ENCODE results near the gene ABCC8. TPM values are rescaled to one million over a fixed set of nuclear protein-coding genes. Genes with fewer than 3 reads are reported as not detected.
A peak's percentile ranks its signal among the peaks of the same experiment; 100 is the strongest.

ABCC8 gene
- total RNA-seq, 1 donor from 2014 or later, result 3.7 TPM

DNA sequence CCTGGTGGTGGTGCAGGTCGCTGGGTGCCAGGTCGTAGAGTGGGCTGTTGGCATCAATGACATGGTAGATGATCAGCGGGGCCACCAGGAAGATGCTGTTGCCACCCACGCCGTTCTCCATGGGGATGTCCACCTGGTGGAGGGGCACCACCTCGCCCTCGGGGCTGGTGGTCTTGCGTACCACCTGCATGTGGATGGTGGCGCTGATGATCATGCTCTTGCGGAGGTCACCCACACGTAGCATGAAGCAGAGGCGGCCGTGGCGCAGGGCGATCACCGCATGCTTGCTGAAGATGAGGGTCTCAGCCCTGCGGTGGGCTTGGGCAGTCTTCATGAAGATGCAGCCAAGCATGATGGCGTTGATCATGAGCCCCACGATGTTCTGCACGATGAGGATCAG lies 89.4 kb downstream of the ABCC8 start:
- peak overlapping the region; percentile 99 for H3K27ac ChIP-seq (ENCODE audit: low read depth, low read length)

DNA sequence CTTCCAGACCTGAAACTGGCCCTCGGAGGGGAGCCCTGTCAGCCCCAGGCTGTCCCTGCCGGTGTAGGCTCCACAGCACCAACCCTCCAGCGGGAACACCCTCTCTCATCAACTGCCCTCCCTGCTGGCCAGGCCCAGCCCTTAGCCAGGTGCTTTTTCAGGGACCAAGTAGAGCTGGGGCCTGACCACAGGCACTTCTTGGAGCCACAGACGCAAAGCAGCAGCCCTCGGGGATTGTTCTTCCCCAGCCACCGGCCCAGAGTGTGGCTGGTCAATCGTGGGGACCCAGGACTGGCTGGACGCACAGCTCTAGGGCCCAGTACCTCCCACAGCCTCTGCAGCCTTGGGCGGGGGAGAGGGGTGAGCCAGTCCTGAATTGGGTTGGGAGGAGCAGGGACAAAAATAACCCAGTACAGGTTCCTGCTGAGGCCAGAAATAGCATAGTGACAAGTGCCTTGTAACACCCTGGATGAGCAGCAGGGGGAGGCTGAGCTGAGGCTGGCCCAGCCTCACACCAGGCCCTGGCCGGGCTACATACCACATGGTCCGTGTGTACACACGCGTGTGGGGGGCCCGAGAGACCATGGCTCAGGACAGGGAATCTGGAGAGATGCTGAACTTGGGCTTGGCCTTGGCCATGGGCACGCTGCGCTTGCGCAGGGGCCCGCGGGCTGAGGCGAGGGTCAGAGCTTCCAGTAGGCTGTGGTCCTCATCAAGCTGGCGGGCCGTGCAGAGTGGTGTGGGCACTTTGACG lies 90.1 kb downstream of the ABCC8 start:
- H3K9ac ChIP-seq (ENCODE audit: low read depth in 1 of 3, low read length in 3 of 3), result peak overlapping the region; percentile 91 to 100 (median 97)
- peak overlapping the region; percentile 99 for H3K27ac ChIP-seq (ENCODE audit: low read depth, low read length)
- peaks cover 44 to 73% (median 59%) of the 10 kb centered on the region in 3 donors for H3K4me1 ChIP-seq (ENCODE audit: control insufficient read depth in 3 of 3, insufficient read depth in 3 of 3, low read length in 3 of 3)
- H3K36me3 ChIP-seq (ENCODE audit: control insufficient read depth in 3 of 3, insufficient read depth in 3 of 3, low read length in 3 of 3), result peaks cover 2 to 20% (median 13%) of the 10 kb centered on the region in 3 donors
- H3K4me3 ChIP-seq (ENCODE audit: low read length in 3 of 3), result peak overlapping the region; percentile 82 to 89 (median 88)
- no peaks in the 10 kb centered on the region for H3K9me3 ChIP-seq (ENCODE audit: control insufficient read depth in 3 of 3, low read length in 3 of 3)
- peaks cover 0 to 13% (median 0%) of the 10 kb centered on the region in 3 donors for H3K27me3 ChIP-seq (ENCODE audit: control insufficient read depth in 3 of 3, insufficient read depth in 3 of 3, low read length in 3 of 3)

More for the DNA sequence above, 89.4 kb downstream of the ABCC8 start:
- H3K9me3 ChIP-seq (ENCODE audit: control insufficient read depth in 3 of 3, low read length in 3 of 3), result no peaks in the 10 kb centered on the region
- peak overlapping the region; percentile 11 to 81 (median 76) for H3K4me3 ChIP-seq (ENCODE audit: low read length in 3 of 3)
- peaks cover 0 to 13% (median 0%) of the 10 kb centered on the region in 3 donors for H3K27me3 ChIP-seq (ENCODE audit: control insufficient read depth in 3 of 3, insufficient read depth in 3 of 3, low read length in 3 of 3)
- H3K4me1 ChIP-seq (ENCODE audit: control insufficient read depth in 3 of 3, insufficient read depth in 3 of 3, low read length in 3 of 3), result peaks cover 44 to 66% (median 52%) of the 10 kb centered on the region in 3 donors
- peak overlapping the region in 2 of 3 donors; percentile 85 to 97 for H3K9ac ChIP-seq (ENCODE audit: low read depth in 1 of 3, low read length in 3 of 3)
- H3K36me3 ChIP-seq (ENCODE audit: control insufficient read depth in 3 of 3, insufficient read depth in 3 of 3, low read length in 3 of 3), result peaks cover 2 to 20% (median 13%) of the 10 kb centered on the region in 3 donors

DNA sequence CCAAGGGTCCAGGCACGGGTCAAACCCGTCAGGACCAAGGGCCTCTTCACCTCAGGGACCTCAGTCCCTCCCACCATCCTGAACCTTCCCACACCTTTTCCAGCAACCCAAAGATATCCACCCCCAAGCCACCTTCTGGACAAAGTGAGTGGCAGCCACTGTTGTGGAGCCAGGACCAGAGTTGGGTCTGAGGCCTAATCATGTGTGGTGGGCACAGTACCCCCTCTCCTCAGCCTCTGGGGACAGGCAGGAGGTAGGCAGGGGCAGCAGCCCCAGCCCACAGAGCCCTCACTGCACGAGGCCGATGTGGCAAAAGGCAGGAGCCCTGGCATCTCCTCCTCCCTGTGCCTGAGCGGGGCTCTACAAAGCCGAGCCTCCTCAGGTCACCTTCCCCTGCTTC lies 90.7 kb downstream of the ABCC8 start:
- peaks cover 2 to 20% (median 13%) of the 10 kb centered on the region in 3 donors for H3K36me3 ChIP-seq (ENCODE audit: control insufficient read depth in 3 of 3, insufficient read depth in 3 of 3, low read length in 3 of 3)
- H3K4me1 ChIP-seq (ENCODE audit: control insufficient read depth in 3 of 3, insufficient read depth in 3 of 3, low read length in 3 of 3), result peaks cover 44 to 79% (median 63%) of the 10 kb centered on the region in 3 donors
- H3K4me3 ChIP-seq (ENCODE audit: low read length in 3 of 3), result peak overlapping the region; percentile 82 to 89 (median 88)
- H3K27ac ChIP-seq (ENCODE audit: low read depth, low read length), result peak overlapping the region; percentile 99
- no peaks in the 10 kb centered on the region for H3K9me3 ChIP-seq (ENCODE audit: control insufficient read depth in 3 of 3, low read length in 3 of 3)
- peaks cover 0 to 13% (median 0%) of the 10 kb centered on the region in 3 donors for H3K27me3 ChIP-seq (ENCODE audit: control insufficient read depth in 3 of 3, insufficient read depth in 3 of 3, low read length in 3 of 3)
- peak overlapping the region; percentile 91 to 100 (median 97) for H3K9ac ChIP-seq (ENCODE audit: low read depth in 1 of 3, low read length in 3 of 3)

DNA sequence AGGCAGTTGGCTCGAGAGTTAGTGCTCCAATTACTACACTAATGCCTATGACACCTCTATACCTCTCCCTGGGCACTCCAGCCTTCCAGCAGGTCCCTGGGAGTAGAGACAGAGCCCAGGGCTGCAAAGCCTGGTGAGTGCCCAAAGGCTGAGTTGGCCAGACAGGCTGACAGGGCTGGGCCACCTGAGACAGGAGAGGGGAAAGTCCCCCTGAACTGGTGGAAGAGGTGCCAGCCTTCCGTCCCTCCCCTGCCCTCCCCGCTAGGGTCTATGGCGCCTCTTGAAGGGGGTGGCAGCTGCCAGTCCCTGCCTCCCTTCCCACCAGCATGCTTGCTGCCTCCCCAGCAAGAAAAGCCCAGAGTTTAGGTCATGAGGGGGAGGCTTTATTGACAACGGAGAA lies 91.2 kb downstream of the ABCC8 start:
- Histone ChIP-seq H3K27me3 (ENCODE audit: control insufficient read depth in 3 of 3, insufficient read depth in 3 of 3, low read length in 3 of 3) (peaks cover 0 to 13% (median 0%) of the 10 kb centered on the region in 3 donors), H3K4me3 (ENCODE audit: low read length in 3 of 3) (peak overlapping the region; percentile 82 to 89 (median 88)), H3K9ac (ENCODE audit: low read depth in 1 of 3, low read length in 3 of 3) (peak overlapping the region; percentile 91 to 100 (median 97)), H3K36me3 (ENCODE audit: control insufficient read depth in 3 of 3, insufficient read depth in 3 of 3, low read length in 3 of 3) (peaks cover 2 to 20% (median 13%) of the 10 kb centered on the region in 3 donors), H3K27ac (ENCODE audit: low read depth, low read length) (peak overlapping the region; percentile 99), H3K9me3 (ENCODE audit: control insufficient read depth in 3 of 3, low read length in 3 of 3) (no peaks in the 10 kb centered on the region), H3K4me1 (ENCODE audit: control insufficient read depth in 3 of 3, insufficient read depth in 3 of 3, low read length in 3 of 3) (peaks cover 44 to 80% (median 65%) of the 10 kb centered on the region in 3 donors)

DNA sequence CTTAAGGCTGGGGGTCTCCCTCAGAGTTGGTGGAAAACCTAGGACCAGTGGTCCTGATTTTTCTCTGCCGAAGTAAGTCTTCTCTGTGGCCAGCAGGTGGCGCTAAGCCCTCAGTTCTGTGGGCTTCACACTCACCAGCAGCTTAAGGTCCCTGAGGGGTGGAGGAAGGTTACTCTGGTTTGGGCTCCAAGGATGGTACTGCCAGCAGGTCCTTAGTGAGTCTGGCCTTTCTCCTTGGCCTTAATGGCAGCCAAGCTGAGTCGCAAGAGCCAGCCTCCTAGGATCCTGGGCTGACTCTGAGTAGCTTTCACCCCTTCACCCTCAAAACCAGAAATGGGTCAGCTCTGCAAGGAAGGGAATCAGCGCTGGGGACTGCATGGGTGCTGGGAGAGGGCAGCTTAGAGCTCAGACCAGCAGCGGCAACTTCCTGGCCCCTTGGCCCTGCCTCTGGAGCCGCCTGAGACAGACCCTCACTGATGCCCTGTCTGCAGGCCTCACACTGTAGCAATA lies 92.6 kb downstream of the ABCC8 start:
- peaks cover 41 to 79% (median 64%) of the 10 kb centered on the region in 3 donors for H3K4me1 ChIP-seq (ENCODE audit: control insufficient read depth in 3 of 3, insufficient read depth in 3 of 3, low read length in 3 of 3)
- peak overlapping the region; percentile 82 to 89 (median 88) for H3K4me3 ChIP-seq (ENCODE audit: low read length in 3 of 3)
- peaks cover 0 to 13% (median 0%) of the 10 kb centered on the region in 3 donors for H3K27me3 ChIP-seq (ENCODE audit: control insufficient read depth in 3 of 3, insufficient read depth in 3 of 3, low read length in 3 of 3)

DNA sequence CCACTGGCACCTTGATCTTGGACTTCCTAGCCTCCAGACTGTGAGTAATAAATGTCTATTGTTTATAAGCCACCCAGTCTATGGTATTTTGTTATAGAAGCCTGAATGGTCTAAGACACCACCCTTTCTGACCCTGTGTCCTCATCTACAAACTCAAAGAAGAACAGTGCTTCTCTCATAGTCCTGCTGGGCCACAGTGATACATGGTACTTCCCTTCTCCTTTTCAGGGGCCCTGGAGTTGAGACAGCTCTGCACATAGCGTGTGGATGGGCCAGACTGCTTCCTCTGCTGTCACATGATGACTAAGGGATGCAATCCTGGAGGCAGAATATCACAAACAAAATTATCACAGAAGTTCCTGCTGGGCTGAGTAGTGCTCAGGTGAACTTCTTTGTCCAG lies 93.2 kb downstream of the ABCC8 start:
- H3K4me1 ChIP-seq (ENCODE audit: control insufficient read depth in 3 of 3, insufficient read depth in 3 of 3, low read length in 3 of 3), result peaks cover 41 to 83% (median 70%) of the 10 kb centered on the region in 3 donors
- H3K27ac ChIP-seq (ENCODE audit: low read depth, low read length), result peak overlapping the region; percentile 99
- no peak overlapping the region for H3K4me3 ChIP-seq (ENCODE audit: low read length in 3 of 3)
- peak overlapping the region in 2 of 3 donors; percentile 97 to 100 for H3K9ac ChIP-seq (ENCODE audit: low read depth in 1 of 3, low read length in 3 of 3)
- H3K36me3 ChIP-seq (ENCODE audit: control insufficient read depth in 3 of 3, insufficient read depth in 3 of 3, low read length in 3 of 3), result peaks cover 4 to 20% (median 13%) of the 10 kb centered on the region in 3 donors
- H3K9me3 ChIP-seq (ENCODE audit: control insufficient read depth in 3 of 3, low read length in 3 of 3), result no peaks in the 10 kb centered on the region
- peaks cover 0 to 13% (median 0%) of the 10 kb centered on the region in 3 donors for H3K27me3 ChIP-seq (ENCODE audit: control insufficient read depth in 3 of 3, insufficient read depth in 3 of 3, low read length in 3 of 3)

More for the DNA sequence above, 92.6 kb downstream of the ABCC8 start:
- H3K27ac ChIP-seq (ENCODE audit: low read depth, low read length), result peak overlapping the region; percentile 99
- H3K36me3 ChIP-seq (ENCODE audit: control insufficient read depth in 3 of 3, insufficient read depth in 3 of 3, low read length in 3 of 3), result peaks cover 4 to 20% (median 13%) of the 10 kb centered on the region in 3 donors
- no peaks in the 10 kb centered on the region for H3K9me3 ChIP-seq (ENCODE audit: control insufficient read depth in 3 of 3, low read length in 3 of 3)
- H3K9ac ChIP-seq (ENCODE audit: low read depth in 1 of 3, low read length in 3 of 3), result peak overlapping the region; percentile 63 to 100 (median 97)

DNA sequence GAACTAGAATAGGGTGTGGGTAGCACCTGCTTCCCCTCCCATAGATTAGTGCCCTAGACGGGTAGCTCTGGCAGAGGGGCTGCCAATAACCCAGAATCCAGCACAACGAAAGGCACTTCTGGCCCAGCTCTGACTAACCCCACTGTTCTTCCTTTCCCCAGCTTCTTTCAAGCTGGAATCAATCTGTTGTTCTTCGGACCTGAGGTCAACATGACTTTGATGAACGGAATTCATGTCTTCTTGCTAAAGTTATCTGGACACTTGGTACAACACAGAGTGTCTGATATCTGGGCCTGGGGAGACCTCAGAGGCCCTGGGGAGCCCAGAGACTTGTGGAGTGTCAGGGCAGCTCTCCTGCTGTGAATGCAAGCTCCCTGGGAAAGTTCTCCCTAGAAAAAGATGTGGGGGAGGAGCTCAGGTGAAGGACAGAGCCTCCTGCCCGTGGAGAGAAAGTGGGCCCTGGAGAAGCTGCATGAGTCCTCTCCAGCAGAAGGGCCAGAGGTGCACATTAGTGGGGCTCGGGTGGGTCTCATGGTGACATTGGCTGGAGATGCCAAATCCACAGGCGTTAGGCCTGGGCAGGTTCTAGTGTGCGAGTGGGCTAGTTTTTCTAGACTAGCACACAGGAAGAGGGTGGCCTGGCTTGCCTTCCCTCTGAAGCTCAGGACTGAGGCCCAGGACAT lies 94.5 kb downstream of the ABCC8 start:
- Histone ChIP-seq H3K27ac (ENCODE audit: low read depth, low read length) (peak overlapping the region; percentile 26), H3K9ac (ENCODE audit: low read depth in 1 of 3, low read length in 3 of 3) (peak overlapping the region; percentile 4 to 17 (median 10)), H3K27me3 (ENCODE audit: control insufficient read depth in 3 of 3, insufficient read depth in 3 of 3, low read length in 3 of 3) (peaks cover 0 to 5% (median 0%) of the 10 kb centered on the region in 3 donors), H3K4me1 (ENCODE audit: control insufficient read depth in 3 of 3, insufficient read depth in 3 of 3, low read length in 3 of 3) (peaks cover 35 to 81% (median 69%) of the 10 kb centered on the region in 3 donors), H3K36me3 (ENCODE audit: control insufficient read depth in 3 of 3, insufficient read depth in 3 of 3, low read length in 3 of 3) (peaks cover 4 to 15% (median 7%) of the 10 kb centered on the region in 3 donors), H3K9me3 (ENCODE audit: control insufficient read depth in 3 of 3, low read length in 3 of 3) (peaks cover 0 to 2% (median 0%) of the 10 kb centered on the region in 3 donors), H3K4me3 (ENCODE audit: low read length in 3 of 3) (no peak overlapping the region)

DNA sequence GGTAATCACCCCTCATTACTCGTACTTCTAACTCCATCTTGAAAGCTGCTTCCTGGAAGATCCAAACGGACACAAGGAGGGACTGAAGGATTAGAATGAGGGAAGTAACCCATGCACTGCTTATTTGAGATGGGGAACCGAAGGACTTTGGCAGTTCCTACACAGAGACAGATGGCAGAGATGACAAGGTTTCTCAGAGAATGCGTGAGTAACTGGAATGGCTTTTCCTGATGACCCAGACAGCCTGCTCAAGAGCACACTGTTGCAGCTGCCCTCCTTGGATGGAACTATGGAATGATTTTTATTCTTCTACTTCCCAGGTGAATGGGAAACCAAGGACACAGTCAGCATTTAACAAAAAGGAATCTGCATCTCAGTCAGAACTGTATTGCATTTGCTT lies 95.5 kb downstream of the ABCC8 start:
- no peak overlapping the region for H3K4me3 ChIP-seq (ENCODE audit: low read length in 3 of 3)
- H3K27me3 ChIP-seq (ENCODE audit: control insufficient read depth in 3 of 3, insufficient read depth in 3 of 3, low read length in 3 of 3), result no peaks in the 10 kb centered on the region
- H3K4me1 ChIP-seq (ENCODE audit: control insufficient read depth in 3 of 3, insufficient read depth in 3 of 3, low read length in 3 of 3), result peaks cover 28 to 75% (median 64%) of the 10 kb centered on the region in 3 donors
- H3K9ac ChIP-seq (ENCODE audit: low read depth in 1 of 3, low read length in 3 of 3), result no peak overlapping the region
- peaks cover 0 to 2% (median 0%) of the 10 kb centered on the region in 3 donors for H3K9me3 ChIP-seq (ENCODE audit: control insufficient read depth in 3 of 3, low read length in 3 of 3)
- H3K36me3 ChIP-seq (ENCODE audit: control insufficient read depth in 3 of 3, insufficient read depth in 3 of 3, low read length in 3 of 3), result peaks cover 4 to 7% (median 4%) of the 10 kb centered on the region in 3 donors
- peak overlapping the region; percentile 11 for H3K27ac ChIP-seq (ENCODE audit: low read depth, low read length)

DNA sequence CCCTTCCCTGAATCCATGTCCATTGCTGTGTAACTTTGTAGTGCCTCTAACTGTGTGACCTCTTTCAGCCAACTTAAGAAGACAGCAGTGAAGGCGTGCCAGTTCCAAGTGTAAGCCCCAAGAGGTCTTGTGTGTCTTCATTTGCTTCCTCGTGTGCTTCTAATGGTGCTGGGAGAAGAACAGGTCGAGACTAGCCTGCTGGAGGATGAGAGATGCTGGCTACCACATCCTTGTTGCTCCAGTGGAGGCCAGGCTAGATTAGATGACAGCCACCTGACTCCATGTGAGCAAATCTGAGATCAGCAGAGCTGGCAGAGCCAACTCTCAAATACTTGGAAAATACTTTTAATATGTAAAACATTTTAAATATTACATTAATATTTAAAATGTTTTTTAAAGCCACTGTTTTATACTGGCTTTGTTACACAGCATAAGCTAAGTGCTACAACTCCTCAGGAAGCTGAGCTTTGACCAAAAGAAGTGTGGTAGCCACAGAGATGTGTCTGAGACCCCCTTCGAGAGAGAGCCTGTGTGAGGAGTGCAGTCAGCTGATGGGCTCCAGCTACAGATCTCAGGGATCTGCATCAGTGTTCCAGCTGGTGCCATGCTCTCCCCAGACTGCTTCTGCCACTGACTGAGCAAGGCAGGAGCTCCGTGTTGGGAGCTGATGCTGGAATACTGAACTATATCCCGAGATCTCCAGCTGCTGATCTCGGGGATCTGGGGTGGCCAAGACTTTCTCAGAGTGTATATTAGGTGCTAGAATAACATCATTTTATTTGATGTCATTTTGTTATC lies 97.1 kb downstream of the ABCC8 start:
- Histone ChIP-seq H3K27ac (ENCODE audit: low read depth, low read length) (no peak overlapping the region), H3K27me3 (ENCODE audit: control insufficient read depth in 3 of 3, insufficient read depth in 3 of 3, low read length in 3 of 3) (no peaks in the 10 kb centered on the region), H3K9me3 (ENCODE audit: control insufficient read depth in 3 of 3, low read length in 3 of 3) (peaks cover 0 to 2% (median 0%) of the 10 kb centered on the region in 3 donors), H3K36me3 (ENCODE audit: control insufficient read depth in 3 of 3, insufficient read depth in 3 of 3, low read length in 3 of 3) (peaks cover 3 to 4% (median 4%) of the 10 kb centered on the region in 3 donors), H3K4me3 (ENCODE audit: low read length in 3 of 3) (no peak overlapping the region), H3K9ac (ENCODE audit: low read depth in 1 of 3, low read length in 3 of 3) (peak overlapping the region in 1 of 3 donors; percentile 36), H3K4me1 (ENCODE audit: control insufficient read depth in 3 of 3, insufficient read depth in 3 of 3, low read length in 3 of 3) (peaks cover 16 to 68% (median 54%) of the 10 kb centered on the region in 3 donors)
